Fibroblast of skin of right quadriceps (primary cell): ENCODE data around the gene SPRYD3.

ENCODE experiments used
- DNase-seq: peaks from one replicate; pipeline ENCODE4 v3.0.0-alpha.2; 2013

The SPRYD3 gene

DNA sequence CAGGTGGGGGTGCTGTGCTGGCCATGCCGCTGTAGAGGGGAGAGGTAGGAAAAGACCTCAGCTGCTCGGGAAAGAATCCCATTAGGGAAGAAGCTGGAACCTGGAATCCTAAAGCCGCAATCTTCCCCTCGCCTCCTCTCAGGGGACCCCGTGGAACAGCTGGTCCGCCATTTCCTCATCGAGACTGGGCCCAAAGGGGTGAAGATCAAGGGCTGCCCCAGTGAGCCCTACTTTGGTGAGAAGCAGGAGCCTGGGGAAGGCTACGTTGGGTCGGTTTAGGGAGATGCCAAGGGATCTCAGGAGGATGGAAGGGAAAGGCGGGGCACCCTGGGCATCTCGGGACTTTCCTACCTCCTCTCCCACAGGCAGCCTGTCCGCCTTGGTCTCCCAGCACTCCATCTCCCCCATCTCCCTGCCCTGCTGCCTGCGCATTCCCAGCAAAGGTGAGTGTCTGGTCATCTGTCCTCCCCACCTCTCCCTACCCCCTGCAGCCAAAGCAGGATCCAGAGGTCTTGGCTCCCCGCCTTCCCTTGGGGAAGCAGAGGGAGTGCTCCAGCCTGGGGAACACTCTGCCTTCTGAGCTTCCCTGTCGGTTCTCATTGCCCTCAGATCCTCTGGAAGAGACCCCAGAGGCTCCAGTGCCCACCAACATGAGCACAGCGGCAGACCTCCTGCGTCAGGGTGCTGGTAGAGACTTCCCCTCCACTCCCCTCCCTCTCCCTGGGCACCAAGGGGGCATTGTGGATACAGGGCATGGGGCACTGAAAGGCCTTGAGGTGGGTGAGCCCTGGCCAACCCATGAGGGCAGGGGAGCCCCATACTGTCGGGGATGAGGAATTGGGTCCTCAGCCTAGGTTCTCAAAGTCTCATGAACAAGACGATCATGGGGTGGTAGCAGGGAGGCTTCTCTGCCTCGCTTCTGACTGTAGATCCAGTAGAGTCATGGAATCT lies 16.9 kb downstream of the SPRYD3 start:
- no peak for DNase-seq

DNA sequence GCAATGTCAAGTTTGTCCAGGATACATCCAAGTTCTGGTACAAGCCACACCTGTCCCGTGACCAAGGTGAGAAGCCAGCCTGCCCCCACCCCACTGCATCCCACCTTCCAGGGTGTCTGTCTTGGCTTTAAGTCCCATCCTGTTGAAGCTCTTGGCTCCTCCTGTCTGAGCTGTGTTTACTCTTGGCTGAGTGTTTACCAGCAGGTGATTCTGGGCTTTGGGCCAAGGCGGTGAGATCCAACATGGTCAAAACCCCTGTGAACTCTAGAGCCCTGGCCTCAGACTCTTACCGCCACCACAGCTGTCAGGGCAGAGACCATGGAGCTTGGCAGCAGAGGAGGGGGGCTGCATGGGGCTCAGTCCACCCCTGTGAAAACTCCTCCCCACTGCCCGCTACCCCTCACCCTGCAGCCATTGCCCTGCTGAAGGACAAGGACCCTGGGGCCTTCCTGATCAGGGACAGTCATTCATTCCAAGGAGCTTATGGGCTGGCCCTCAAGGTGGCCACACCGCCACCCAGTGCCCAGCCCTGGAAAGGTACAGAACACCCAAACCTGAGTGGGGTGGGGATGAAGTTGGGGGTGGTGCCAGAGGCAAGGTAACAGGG lies 17.7 kb downstream of the SPRYD3 start:
- no peak for DNase-seq

DNA sequence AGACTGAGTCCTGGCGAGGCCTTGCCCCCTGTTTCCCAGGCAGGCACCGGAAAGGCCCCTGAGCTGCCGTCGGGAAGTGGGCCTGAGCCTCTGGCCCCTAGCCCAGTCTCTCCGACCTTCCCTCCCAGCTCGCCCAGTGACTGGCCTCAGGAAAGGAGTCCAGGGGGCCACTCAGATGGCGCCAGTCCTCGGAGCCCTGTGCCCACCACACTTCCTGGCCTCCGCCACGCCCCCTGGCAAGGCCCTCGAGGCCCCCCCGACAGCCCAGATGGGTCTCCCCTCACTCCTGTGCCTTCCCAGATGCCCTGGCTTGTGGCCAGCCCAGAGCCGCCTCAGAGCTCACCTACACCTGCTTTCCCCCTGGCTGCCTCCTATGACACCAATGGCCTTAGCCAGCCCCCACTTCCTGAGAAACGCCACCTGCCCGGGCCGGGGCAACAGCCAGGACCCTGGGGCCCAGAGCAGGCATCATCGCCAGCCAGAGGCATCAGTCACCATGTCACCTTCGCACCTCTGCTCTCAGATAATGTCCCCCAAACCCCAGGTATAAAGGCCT lies 18.4 kb downstream of the SPRYD3 start:
- DNase-seq: no peak

DNA sequence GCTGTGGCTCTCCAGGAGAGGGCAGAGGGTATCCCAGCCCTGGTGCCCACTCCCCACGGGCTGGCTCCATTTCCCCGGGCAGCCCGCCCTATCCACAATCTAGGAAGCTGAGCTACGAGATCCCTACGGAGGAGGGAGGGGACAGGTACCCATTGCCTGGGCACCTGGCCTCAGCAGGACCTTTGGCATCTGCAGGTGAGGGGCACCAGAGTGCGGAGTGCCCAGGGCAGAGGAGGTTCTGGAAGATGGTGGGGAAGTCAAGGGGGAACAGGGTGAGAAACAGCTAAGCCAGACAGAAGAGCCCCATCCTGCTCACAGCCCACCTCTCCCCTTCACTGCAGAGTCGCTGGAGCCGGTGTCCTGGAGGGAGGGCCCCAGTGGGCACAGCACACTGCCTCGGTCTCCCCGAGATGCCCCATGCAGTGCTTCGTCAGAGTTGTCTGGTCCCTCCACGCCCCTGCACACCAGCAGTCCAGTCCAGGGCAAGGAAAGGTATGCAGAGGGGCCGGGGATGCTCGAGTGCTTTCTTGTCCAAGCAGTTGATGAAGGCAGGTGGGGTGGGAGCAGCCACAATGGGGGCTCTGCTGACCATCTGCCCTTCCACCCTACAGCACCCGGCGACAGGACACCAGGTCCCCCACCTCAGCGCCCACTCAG lies 19.0 kb downstream of the SPRYD3 start:
- no peak for DNase-seq

DNA sequence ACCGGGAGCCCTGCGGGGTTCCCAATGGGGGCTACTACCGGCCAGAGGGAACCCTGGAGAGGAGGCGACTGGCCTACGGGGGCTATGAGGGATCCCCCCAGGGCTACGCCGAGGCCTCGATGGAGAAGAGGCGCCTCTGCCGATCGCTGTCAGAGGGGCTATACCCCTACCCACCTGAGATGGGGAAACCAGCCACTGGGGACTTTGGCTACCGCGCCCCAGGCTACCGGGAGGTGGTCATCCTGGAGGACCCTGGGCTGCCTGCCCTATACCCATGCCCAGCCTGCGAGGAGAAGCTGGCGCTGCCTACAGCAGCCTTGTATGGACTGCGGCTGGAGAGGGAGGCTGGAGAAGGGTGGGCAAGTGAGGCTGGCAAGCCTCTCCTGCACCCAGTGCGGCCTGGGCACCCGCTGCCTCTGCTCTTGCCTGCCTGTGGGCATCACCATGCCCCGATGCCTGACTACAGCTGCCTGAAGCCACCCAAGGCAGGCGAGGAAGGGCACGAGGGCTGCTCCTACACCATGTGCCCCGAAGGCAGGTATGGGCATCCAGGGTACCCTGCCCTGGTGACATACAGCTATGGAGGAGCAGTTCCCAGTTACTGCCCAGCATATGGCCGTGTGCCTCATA lies 19.6 kb downstream of the SPRYD3 start:
- DNase-seq: no peak

DNA sequence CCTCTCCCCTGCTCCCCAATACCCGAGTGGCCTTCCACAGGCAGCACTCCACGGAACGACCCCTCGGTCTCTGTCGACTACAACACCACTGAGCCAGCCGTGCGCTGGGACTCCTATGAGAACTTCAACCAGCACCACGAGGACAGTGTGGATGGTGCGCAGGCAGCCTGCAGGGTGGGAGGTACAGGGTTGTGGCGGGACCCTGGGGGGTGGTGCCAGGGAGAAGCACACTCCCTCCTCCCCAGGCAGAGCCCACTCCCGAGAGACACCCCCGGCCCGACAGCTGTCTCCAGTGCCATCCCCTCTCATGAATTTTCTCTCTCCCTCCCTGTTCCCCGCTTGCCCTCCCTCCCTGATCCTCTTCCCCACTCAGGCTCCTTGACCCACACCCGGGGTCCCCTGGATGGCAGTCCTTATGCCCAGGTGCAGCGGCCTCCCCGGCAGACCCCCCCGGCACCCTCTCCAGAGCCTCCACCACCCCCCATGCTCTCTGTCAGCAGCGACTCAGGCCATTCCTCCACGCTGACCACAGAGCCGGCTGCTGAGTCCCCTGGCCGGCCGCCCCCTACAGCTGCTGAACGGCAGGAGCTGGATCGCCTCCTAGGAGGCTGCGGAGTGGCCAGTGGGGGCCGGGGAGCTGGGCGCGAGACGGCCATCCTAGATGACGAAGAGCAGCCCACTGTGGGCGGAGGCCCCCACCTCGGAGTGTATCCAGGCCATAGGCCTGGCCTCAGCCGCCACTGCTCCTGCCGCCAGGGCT lies 20.3 kb downstream of the SPRYD3 start:
- no peak for DNase-seq

DNA sequence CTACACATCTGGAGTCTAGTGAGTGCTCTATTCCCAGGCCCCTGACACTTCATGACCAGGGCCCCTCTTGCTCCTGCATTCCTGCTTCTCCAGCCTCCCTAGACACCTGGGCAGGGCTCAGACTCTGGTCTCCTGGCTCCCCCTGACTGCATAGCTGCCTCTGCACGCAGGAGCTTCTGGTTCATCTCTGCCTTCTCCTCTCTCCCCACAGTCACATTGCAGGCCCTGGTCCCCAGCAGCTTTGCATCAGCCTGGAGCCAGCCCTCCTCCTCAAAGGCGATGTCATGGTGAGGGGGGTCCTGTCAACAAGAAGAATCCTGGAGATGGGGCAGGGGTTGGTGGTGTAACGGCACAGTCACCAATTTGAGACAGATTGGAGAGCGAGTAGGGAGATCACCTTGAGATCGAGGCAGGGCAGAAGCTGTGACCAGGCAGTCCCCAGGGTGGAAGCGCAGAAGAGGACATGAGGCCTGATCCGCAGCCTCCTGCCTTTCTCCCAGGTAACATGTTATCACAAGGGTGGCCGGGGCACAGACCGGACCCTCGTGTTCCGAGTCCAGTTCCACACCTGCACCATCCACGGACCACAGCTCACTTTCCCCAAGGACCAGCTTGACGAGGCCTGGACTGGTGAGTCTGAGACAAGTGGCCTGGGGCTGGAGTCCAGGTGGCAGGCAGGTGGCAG lies 21.2 kb downstream of the SPRYD3 start:
- DNase-seq: no peak

DNA sequence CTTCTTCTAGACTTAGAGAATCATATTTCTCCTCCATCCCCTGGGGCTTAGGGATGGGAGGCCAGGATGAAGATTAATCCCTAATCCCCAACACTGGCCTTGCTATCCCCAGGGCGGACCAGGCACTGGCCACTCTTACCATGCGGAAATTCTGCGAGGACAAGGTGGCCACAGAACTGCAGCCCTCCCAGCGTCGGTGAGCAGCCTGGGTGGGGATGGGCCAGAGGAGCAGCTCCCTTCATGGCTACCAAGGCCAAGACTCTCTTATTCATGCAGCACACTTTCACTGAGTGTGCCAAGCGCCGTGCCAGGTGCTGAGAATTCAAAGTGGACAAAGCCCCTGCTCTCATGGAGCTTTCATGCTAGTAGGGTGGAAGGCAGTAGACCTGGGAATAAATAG lies 22.3 kb downstream of the SPRYD3 start:
- DNase-seq: no peak

DNA sequence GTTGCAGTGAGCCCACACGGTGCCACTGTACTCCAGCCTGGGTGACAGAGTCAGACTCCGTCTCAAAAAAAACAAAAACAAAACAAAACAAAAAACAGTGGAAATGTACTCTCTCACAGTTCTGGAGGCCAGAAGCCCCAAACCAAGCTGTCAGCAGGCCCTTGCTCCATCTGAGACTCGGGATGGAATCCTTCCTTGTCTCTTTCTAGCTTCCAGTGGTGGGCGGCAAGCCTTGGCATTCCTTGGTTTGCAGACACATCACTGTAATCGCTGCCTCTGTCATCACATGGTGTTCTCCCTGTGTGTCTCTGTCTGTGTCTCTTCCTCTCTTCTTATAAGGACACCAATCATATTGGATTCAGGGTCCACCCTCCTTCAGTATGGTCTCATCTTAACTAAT lies 22.9 kb downstream of the SPRYD3 start:
- DNase-seq: no peak

DNA sequence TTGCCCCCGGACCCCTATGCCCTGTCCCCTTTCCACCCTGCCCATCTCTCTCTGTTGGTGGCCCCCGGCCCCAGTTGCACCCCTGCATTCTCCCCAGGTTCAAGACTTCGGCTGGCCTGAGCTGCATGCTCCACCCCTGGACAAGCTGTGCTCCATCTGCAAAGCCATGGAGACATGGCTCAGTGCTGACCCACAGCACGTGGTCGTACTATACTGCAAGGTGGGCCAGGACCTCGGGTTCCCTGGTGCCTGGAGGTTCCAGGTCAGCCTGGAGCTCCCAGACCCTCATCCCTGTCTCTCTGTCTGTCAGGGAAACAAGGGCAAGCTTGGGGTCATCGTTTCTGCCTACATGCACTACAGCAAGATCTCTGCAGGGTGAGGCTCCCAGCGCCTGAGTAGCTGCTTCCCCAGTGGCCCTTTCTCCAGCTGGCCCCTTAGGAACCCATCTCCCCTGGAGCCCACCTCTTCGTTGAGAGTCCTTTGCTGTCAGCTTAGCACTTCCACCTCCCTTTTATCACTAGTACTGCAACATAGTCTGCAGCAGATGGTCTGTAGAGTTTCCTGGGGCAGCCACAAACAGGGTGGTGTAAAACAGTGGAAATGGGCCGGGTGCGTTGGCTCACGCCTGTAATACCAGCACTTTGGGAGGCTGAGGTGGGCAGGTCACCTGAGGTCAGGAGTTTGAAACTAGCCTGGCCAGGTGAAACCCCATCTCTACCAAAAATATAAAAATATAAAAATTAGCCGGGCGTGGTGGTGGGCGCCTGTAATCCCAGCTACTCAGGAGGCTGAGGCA lies 23.5 kb downstream of the SPRYD3 start:
- no peak for DNase-seq

DNA sequence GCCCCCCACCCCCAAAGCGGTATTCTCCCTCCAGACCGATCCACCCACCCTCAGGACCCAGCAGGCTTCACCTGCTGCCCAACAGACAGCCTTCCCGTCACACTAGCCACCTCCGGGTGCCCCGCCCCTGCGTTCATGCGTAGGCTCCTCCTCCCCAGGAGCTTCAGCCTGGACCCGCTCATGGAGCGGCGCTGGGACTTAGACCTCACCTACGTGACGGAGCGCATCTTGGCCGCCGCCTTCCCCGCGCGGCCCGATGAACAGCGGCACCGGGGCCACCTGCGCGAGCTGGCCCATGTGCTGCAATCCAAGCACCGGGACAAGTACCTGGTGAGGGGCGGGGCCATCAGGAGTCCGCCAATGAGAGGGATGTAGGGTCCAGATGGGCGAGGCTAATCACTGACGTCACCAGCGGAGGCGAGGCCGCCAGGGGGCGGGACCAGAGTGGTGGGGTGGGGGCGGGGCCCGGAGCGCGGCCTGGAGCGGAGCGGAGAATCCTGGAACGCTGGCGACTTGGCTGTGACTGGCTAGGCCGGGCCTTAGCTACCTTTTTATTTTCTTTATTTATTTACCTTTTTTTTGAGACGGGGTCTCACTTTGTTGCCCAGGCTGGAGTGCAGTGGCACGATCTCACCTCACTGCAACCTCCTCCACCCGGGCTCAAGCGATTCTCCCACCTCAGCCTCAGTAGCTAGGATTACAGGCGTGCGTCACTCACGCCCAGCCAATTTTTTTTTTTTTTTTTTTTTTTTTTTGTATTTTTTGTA lies 24.9 kb downstream of the SPRYD3 start:
- DNase-seq: peak; percentile 89

DNA sequence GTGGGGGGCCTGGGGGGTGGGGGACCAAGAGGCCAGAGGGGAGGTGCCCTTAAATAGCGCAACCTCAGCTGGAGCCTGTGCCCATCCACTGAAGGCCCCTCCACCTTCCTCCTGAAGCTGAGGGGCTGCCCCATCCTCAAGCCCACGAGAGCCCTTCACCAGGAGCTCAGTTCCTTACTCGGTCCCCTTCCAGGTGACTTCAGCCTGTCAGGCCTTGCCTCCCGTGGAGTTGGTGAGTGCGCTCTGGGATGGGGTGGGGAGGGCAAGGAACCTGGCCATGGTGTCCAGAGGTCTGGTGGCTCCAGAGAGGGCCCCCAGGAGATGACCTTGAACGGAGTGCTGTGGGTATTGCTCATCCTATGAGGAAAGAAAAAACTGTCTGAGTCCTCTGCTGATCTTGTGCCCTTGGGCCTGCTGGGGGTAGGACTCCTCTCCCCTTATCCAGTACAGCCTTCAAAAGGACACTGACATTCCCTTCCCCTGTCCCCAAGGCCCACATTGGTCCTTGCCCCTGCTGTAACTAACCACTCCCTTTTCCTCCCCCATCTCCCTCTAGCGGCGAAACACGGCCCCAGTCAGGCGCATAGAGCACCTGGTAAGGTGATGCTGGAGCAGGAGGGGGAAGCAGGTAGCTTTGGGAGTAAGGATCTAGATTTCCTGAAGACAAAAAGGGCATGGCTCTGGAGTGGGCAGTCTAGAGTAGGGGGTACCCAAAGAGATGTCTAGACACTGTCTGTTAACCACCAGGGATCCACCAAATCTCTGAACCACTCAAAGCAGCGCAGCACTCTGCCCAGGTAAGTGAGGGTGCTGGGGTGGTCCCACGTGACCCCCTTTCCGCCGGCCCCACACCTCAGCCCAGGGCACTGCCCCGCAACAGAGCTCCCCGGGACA lies 25.7 kb downstream of the SPRYD3 start:
- DNase-seq: no peak

DNA sequence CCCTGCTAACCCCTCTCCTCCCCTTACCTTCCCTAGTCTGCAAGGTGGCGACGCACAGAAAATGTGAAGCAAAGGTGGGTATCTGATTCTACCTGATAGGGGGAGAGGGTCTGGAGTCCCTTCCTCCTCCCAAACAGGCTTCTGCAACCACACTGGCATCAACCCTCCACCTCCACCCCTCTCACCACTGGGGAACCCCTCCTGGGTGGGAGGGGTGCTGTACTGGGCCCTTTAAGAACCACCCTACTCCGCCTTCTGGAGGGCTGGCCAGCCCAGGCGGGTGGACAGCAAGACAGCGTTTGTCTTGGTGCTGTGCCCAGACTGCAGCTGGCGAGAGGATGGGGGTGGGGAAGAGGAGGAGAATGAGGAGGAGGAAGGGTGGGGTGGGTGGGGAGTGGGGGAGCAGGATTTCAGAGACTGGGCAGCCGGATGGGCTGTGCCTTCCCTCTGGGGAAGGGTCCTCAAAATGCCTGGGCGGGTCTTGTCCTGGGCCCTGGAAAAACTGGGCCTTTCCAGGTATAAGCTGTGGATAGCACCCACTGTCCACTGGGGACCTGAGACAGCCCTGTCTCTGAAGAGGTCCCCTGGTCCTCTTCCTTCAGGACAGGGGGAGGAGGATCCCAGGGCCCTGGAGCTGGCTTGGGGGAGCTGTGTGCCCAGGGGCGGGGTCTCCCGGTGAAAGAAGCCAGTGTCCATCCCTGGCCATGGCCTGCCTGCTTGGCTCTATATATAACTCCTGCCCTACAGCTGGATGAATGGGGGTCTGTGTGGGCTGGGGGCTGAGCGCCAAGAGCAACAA lies 26.6 kb downstream of the SPRYD3 start:
- DNase-seq: peak; percentile 75

DNA sequence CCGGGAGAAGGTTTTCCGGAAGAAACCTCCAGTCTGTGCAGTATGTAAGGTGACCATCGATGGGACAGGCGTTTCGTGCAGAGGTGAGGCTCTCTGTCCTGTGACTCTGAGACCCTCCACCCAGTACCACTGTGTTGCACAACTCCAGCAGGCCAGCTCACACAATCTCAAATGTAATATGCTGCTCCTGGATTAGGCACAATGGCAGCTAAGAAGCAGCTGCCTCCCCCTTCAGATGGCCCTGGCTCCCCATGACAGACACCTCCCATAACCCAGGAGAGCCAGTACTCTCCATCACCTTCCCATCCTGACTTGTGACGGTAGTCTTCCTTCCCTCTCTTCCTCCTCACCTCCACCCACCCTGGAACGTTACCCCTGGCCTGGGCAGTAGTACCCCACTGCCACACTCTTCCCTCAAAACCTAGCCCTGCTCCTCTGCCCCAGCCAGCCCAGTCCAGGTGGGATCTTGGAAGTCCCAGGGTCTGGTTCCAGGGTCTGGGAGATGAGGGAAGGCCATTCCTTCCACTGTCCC lies 27.2 kb downstream of the SPRYD3 start:
- no peak for DNase-seq

DNA sequence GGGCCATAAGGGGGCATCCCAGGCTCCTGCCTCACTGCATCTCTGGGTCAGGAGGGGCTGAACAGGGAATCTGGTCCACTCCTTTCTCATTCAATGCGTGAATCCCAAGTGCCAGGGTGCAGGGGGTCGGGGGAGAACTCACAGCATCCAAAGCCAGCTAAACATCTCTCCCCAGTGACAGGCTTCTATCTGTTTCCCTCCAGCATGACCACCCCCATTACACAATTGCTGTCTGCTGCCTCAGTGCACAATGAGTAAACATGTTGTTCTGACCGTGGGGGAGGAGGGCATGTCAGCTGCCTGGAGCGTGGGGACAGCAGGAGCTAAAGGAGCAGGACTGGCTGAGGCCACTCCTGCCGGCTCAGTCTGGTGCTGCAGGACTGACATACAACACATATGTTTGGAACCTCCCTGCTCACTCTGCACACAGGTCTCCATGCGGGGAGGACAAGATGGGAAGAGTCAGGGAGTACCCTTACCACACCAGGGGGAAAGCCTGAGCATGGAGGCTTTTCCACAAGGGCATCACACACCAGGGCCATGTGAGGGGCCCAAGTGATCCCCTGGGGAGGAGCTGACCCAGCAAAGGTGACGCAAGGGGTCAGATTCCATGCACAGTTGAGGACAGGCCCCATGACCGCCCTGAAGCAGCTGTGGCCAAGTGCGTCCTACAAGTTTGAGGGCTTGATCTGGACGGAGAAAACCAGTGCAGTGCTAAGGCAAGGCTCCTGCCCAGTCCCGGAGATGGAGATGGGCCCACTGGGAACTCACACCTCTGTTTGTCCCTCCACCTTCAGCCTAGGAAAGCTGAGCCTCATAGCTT lies 27.9 kb downstream of the SPRYD3 start:
- peak; percentile 50 for DNase-seq

DNA sequence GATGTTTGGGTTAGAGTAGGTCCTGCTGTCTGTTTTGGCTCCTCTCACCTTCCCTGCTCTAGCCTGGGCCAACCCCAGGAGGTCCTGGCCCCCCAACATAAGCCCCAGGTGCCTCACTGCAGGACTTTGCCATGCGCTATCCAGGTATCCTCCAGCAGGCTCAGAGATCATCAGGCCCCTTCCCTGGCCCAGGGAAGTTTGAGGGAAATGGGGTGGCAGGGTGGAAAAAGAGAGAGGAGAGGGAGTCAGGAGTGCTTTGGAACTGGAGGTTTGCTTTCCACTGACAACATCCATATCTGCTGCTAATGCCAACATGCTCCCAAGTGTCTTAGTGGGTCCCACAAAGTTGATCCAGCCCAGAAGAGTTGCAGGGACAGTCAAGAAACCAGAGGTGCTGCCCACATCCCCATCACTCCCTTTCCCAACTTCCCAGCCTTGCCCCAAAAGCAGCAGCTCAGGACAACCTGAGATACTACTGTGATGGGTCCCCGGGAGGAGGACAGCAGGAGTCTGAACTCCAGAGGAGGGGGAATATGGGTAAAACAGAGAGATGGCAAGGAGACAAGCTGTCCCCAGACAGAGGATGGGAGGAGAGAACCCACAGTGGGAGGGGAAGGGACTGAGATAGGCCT lies 28.6 kb downstream of the SPRYD3 start:
- DNase-seq: no peak
